ENCODE results near the gene CAMKMT.

- TF ChIP-seq CTCF (IDR thresholded peaks at IDR 0.05; ENCODE audit: low read length) (no peak), EZH2 (IDR thresholded peaks at IDR 0.05; ENCODE audit: borderline replicate concordance, low read length) (no peak)
Observed at GRCh38 chr2:44519026-44519425, 157.3 kb downstream of the CAMKMT start.
